GM20000 (cell line): ENCODE results near the gene CCNH.

Source experiments
- DNase-seq: peaks from one replicate; pipeline ENCODE4 v3.0.0; 2012; ENCODE audit warnings: low spot score
- CTCF ChIP-seq: IDR thresholded peaks from 2 replicates; pipeline ENCODE4 v1.5.1; 2012; ENCODE audit warnings: mild to moderate bottlenecking, control low read depth; ENCODE audit errors: extremely low read depth, missing control alignments

Gene CCNH

GRCh38 chr5:87394411-87395165 is 18.1 kb downstream of the CCNH start:
- no peak for DNase-seq
- no peak for TF ChIP-seq CTCF

- DNase-seq, result no peak
- no peak for TF ChIP-seq CTCF
Observed at GRCh38 chr5:87393331-87393730, 19.4 kb downstream of the CCNH start.

- no peak for TF ChIP-seq CTCF
- no peak for DNase-seq
Observed at GRCh38 chr5:87392801-87393200, 19.9 kb downstream of the CCNH start.

- DNase-seq, result no peak
- no peak for TF ChIP-seq CTCF
Observed at GRCh38 chr5:87392170-87392569, 20.6 kb downstream of the CCNH start.

- TF ChIP-seq CTCF, result no peak
- no peak for DNase-seq
Observed at GRCh38 chr5:87390576-87391199, 22.0 kb downstream of the CCNH start.

GRCh38 chr5:87390075-87390474 is 22.7 kb downstream of the CCNH start:
- TF ChIP-seq CTCF, result no peak
- DNase-seq, result no peak

- DNase-seq, result no peak
- no peak for TF ChIP-seq CTCF
Observed at GRCh38 chr5:87389296-87390034, 23.3 kb downstream of the CCNH start.
